K562 (cell line): ENCODE data around the gene CTU1. TPM values are rescaled to one million over a fixed set of nuclear protein-coding genes. Genes with fewer than 3 reads are reported as not detected.

Source experiments
- ARID4B ChIP-seq: sonication (generic); formaldehyde crosslinking; IDR thresholded peaks from 2 replicates; pipeline ENCODE4 v1.8.0; 2022; ENCODE audit warnings: mild to moderate bottlenecking, missing genetic modification reagents
- DEAF1 ChIP-seq: fragments of 450-650 bp; formaldehyde crosslinking; IDR thresholded peaks from 2 replicates; pipeline ENCODE4 v1.4.0; 2020; ENCODE audit warnings: mild to moderate bottlenecking, moderate library complexity
- EZH2 ChIP-seq: IDR thresholded peaks from 2 replicates; pipeline ENCODE4 v1.6.1; 2012; ENCODE audit warnings: low read depth, mild to moderate bottlenecking, inconsistent platforms, low read length, borderline replicate concordance
- GTF3C2 ChIP-seq: IDR thresholded peaks from 3 replicates; pipeline ENCODE4 v1.6.1; 2011; ENCODE audit warnings: borderline replicate concordance, mild to moderate bottlenecking, moderate library complexity; ENCODE audit not compliant: insufficient read length; ENCODE audit errors: extremely low read depth
- MITF ChIP-seq: IDR thresholded peaks from 2 replicates; pipeline ENCODE4 v1.6.1; 2014; ENCODE audit warnings: antibody characterized with exemption
- SAFB2 ChIP-seq: fragments of 200-400 bp; formaldehyde crosslinking; IDR thresholded peaks from 2 replicates; pipeline ENCODE4 v1.6.1; 2018; ENCODE audit warnings: borderline replicate concordance, low read length, low read depth, moderate library complexity; ENCODE audit not compliant: severe bottlenecking
- SMAD3 ChIP-seq: fragments of 450-650 bp; formaldehyde crosslinking; conservative IDR thresholded peaks from 2 replicates; pipeline ENCODE4 v1.4.0; 2020; ENCODE audit warnings: mild to moderate bottlenecking
- SMAD4 ChIP-seq: fragments of 250-450 bp; sonication (Bioruptor Pico); conservative IDR thresholded peaks from 2 replicates; pipeline ENCODE4 v1.8.0; 2021; ENCODE audit warnings: inconsistent platforms, mild to moderate bottlenecking, moderate library complexity
- TSC22D4 ChIP-seq: fragments of 450-650 bp; IDR thresholded peaks from 2 replicates; pipeline ENCODE4 v1.6.1; 2016; ENCODE audit warnings: missing genetic modification characterization, missing biosample characterization, control low read depth
- ZNF12 ChIP-seq: sonication (generic); formaldehyde crosslinking; IDR thresholded peaks from 2 replicates; pipeline ENCODE4 v1.4.0; 2020; ENCODE audit warnings: mild to moderate bottlenecking, missing genetic modification reagents
- ZNF639 ChIP-seq, 2 experiments: fragments of 200-800 bp in 1 of 2; sonication (Bioruptor generic) in 1 of 2; sonication (generic) in 1 of 2; formaldehyde crosslinking in 1 of 2; IDR thresholded peaks in 1 of 2; conservative IDR thresholded peaks in 1 of 2; 2 replicates each; pipeline versions ENCODE4 v1.5.0 to v1.6.1; 2016 to 2020; ENCODE audit warnings: missing compliant biosample characterization in 1 of 2, missing genetic modification characterization in 1 of 2, missing genetic modification reagents in 1 of 2
- ZNF655 ChIP-seq: fragments of 250-450 bp; sonication (Bioruptor Pico); IDR thresholded peaks from 2 replicates; pipeline ENCODE4 v1.5.0; 2021
- polyA plus RNA-seq, 8 experiments: library from polyadenylated mRNA; depleted of rRNA in 4 of 8; stranded (reverse) in 5 of 8; unstranded in 3 of 8; fragments of >200 nt; fragmentation: Nextera tagmentation in 2 of 8; fragmentation: Illumina TruSeq in 1 of 8; extraction: Ambion mirVana in 2 of 8; extraction: Trizol in 1 of 8; gene quantifications; 2 replicates each; pipeline versions ENCODE4 v1.2.1 to v1.2.3, GENCODE V29; 2011 to 2014; ENCODE audit warnings: inconsistent platforms in 1 of 8, missing spikeins in 1 of 8
- total RNA-seq, 7 experiments: library from RNA; depleted of rRNA in 6 of 7; stranded (reverse); fragments of >200 nt in 6 of 7; fragmentation: Illumina TruSeq in 2 of 7; extraction: Trizol in 2 of 7; gene quantifications; 2 replicates each; pipeline versions ENCODE4 v1.2.1 to v1.2.3, GENCODE V29; 2011 to 2021; ENCODE audit warnings: low replicate concordance in 1 of 7

Gene CTU1
- total and polyA plus RNA-seq, 9 of the 15 experiments (the other 6 are each of a cell fraction or from before 2014, with no cell fraction given) = 0.03 to 18.4 (median 2.3) TPM; not detected in 1

GRCh38 chr19:51108066-51108804 is at the start of gene CTU1 (continued):
- TF ChIP-seq ZNF655 (CRISPR knock-in tag) = no peak
- no peak for TF ChIP-seq SAFB2
- TF ChIP-seq TSC22D4 (tag) = no peak
- TF ChIP-seq SMAD3 (CRISPR knock-in tag) = no peak
- no peak for TF ChIP-seq MITF
- TF ChIP-seq ZNF639 (CRISPR knock-in tag; conservative IDR thresholded peaks at IDR 0.05 in 1 of 2, IDR thresholded peaks at IDR 0.05 in 1 of 2) = peak in 1 of 2 experiments; percentile 82; a peak in 2 of 4 replicates
- peak; percentile 92 for TF ChIP-seq ARID4B
- no peak for TF ChIP-seq ZNF12
- no peak for TF ChIP-seq EZH2
- TF ChIP-seq DEAF1 = no peak
- TF ChIP-seq GTF3C2 = no peak
- no peak for TF ChIP-seq SMAD4 (CRISPR knock-in tag)
